ENCODE measurements around the gene IL4I1.
"Not testable (repeated sequence)": the region's sequence is repeated elsewhere in the genome, so short reads cannot be mapped to it uniquely, and the experiment has no call there.

The IL4I1 gene

GRCh38 chr19:49896863-49897621, at the start of gene IL4I1:
Gene IL4I1, minus strand, starts transcription at chr19:49896887. Its CDS starts 727 bp downstream, at chr19:49896160.
- DNase-seq (ENCODE audit: low read depth), result peak; percentile 48

GRCh38 chr19:49946415-49946814, 49.7 kb upstream of the IL4I1 start:
- no peak for DNase-seq (ENCODE audit: low read depth)

- DNase-seq (ENCODE audit: low read depth), result not testable (repeated sequence)
These were observed 47.9 kb upstream of the IL4I1 start for GRCh38 chr19:49944567-49944966.

- DNase-seq (ENCODE audit: low read depth), result no peak
These were observed 43.8 kb upstream of the IL4I1 start for GRCh38 chr19:49940482-49940791.

GRCh38 chr19:49939721-49940481, 43.2 kb upstream of the IL4I1 start:
- no peak for DNase-seq (ENCODE audit: low read depth)

- no peak for DNase-seq (ENCODE audit: low read depth)
These were observed 42.0 kb upstream of the IL4I1 start for GRCh38 chr19:49938662-49939061.

GRCh38 chr19:49937750-49938381, 41.2 kb upstream of the IL4I1 start:
- peak; percentile 71 for DNase-seq (ENCODE audit: low read depth)

GRCh38 chr19:49936549-49936948, 39.9 kb upstream of the IL4I1 start:
- DNase-seq (ENCODE audit: low read depth), result no peak

GRCh38 chr19:49933643-49934042, 37.0 kb upstream of the IL4I1 start:
- DNase-seq (ENCODE audit: low read depth), result no peak

GRCh38 chr19:49932731-49933131, 36.0 kb upstream of the IL4I1 start:
- no peak for DNase-seq (ENCODE audit: low read depth)

GRCh38 chr19:49932041-49932451, 35.4 kb upstream of the IL4I1 start:
- no peak for DNase-seq (ENCODE audit: low read depth)

- no peak for DNase-seq (ENCODE audit: low read depth)
These were observed 34.8 kb upstream of the IL4I1 start for GRCh38 chr19:49931293-49932040.

- no peak for DNase-seq (ENCODE audit: low read depth)
These were observed 33.9 kb upstream of the IL4I1 start for GRCh38 chr19:49930483-49931011.

- DNase-seq (ENCODE audit: low read depth), result peak; percentile 89
These were observed 33.2 kb upstream of the IL4I1 start for GRCh38 chr19:49929611-49930482.

- DNase-seq (ENCODE audit: low read depth), result peak; percentile 90
These were observed 32.5 kb upstream of the IL4I1 start, which contains the start of the genes ATF5 and NUP62 for GRCh38 chr19:49929121-49929610. Gene ATF5, plus strand, starts transcription at chr19:49929205. Its CDS starts 1,646 bp downstream, at chr19:49930851. Gene NUP62, minus strand, starts transcription at chr19:49929504. Its CDS starts 19,697 bp downstream, at chr19:49909807.

GRCh38 chr19:49927526-49928264, 31.0 kb upstream of the IL4I1 start:
- no peak for DNase-seq (ENCODE audit: low read depth)

- no peak for DNase-seq (ENCODE audit: low read depth)
These were observed 29.8 kb upstream of the IL4I1 start for GRCh38 chr19:49926515-49926914.

- no peak for DNase-seq (ENCODE audit: low read depth)
These were observed 28.8 kb upstream of the IL4I1 start for GRCh38 chr19:49925486-49925885.

- not testable (repeated sequence) for DNase-seq (ENCODE audit: low read depth)
These were observed 28.2 kb upstream of the IL4I1 start for GRCh38 chr19:49924881-49925210.

All from activated T-cell treated with anti-CD3 and anti-CD28 coated beads for 24 hours (primary cell).